ENCODE results near the gene EHD1.
"Not testable (repeated sequence)": the region's sequence is repeated elsewhere in the genome, so short reads cannot be mapped to it uniquely, and the experiment has no call there.

The EHD1 gene

GRCh38 chr11:64832467-64833197 lies 45.8 kb downstream of the EHD1 start:
- no peak for DNase-seq

GRCh38 chr11:64831411-64831891 lies 47.0 kb downstream of the EHD1 start:
- DNase-seq: peak in 1 of 56 donors; percentile 19

DNA sequence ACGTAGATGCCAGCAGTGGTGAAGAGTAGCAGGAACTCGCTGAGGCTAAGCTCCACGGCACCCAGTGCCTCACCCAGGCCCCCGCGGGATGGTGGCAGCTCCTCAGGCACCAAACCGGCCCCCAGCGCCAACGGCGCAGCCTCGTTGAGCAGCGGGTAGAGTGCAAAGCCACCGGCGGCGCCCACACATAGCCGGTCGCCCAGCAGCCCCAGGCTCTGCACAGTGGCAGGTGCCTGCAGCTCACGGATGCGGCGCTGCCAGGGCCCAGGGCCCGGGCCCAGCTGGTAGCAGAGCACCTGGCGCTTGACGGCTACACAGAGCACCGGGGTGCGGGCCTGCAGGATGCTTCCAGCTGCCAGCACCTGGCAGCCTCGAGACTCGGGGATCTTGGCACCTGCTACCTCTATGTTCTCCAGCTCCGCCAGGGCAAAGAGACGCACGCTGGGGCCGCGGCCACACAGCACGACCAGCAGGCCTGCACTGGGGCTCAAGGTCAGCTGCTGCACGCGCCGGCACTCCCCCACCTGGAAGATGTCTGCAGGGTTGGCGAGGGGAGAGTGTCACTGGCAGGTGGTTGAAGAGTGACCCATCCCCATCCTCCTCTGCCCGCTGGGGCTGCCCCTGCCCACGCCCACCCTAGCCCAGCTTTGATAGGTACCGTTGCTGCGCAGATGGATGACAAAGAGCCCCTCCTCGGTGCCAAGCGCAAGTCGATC lies 48.7 kb downstream of the EHD1 start:
- DNase-seq: no peak

DNA sequence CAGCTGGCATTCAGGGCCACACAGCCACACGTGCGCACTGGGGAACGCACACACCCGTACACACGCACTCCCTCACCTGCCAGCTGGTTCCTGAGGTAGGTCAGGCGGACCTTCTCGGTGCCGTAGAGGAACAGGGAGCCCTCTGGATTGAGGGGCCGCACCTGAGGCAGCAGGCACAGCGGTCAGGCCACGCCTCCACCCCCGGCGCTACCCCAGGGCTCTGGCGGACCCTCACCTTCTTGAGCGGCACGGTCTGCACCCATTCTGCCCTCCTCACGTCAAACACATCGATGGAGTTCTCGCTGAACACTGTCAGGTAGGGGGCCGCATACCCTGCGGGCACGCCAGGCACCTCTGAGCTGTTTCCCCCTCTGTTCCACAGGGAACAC lies 51.0 kb downstream of the EHD1 start:
- DNase-seq: no peak

DNA sequence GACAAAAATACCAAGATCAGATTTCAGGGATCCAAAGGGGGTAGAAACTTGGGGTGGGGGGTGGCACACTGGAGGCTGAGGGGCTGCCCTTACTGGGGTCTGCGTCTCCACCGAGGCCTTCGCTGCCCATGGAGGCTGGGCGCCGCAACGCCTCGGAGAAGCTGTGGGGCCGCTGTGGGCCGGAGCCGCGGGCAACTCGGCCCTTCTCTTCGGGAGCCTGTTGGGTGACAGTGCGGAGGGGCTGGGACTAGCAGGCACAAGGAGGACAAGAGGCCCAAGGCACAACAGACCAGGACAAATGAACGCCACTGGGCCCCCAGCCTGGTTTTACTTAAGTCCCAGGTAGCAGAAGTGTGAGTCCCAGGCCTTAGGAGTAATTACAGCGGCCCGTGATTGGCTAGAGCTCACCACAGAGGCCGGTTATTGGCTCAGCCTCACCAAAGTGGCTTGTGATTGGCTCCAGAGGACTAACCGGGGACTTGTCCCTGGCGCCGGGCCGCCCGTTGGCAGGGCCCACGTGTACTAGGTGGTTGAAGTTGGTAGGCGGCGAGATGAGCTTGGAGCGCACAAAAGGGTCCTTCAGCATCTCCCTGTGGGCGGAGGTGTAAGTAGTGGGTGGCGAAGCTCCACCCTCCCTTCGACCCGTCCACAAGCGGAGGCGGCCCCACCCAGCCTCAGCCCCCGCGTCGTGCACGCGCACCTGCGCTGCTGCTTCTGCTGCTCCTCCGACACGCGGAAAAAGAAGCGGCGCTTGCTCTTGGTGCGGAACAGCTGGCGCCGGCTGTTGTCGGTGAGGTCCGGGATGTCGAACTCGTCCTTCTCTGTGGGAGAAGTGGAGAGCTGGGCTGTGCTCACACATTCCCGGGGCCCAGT lies 51.6 kb downstream of the EHD1 start:
- DNase-seq: no peak

GRCh38 chr11:64826062-64826461 lies 52.4 kb downstream of the EHD1 start:
- no peak for DNase-seq

- peak in 1 of 56 donors; percentile 23 for DNase-seq
These were observed 54.8 kb downstream of the EHD1 start for GRCh38 chr11:64823568-64824119.

DNA sequence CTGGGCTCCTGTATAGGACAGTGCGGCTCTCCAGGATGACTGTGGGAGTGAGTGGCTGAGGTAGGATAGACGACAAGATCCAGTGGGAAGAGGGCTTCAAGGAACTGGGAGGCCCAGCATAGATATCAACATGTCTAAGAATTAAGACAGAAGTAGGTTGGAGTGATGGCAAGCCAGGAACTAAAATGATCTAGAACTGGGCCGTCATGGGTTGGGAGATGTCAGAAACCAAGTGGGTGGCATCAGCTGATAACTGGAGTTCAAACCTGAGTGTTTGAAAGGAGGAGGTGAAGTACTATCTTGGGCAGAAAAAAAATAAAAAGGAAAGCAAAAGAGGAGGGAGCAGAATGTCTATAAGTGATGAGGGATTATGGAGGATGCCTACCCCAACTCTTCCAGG lies 60.9 kb downstream of the EHD1 start:
- DNase-seq: no peak

- not testable (repeated sequence) for DNase-seq
These were observed 63.0 kb downstream of the EHD1 start for GRCh38 chr11:64815433-64815832.

GRCh38 chr11:64814712-64815187 lies 63.7 kb downstream of the EHD1 start:
- DNase-seq: no peak

DNA sequence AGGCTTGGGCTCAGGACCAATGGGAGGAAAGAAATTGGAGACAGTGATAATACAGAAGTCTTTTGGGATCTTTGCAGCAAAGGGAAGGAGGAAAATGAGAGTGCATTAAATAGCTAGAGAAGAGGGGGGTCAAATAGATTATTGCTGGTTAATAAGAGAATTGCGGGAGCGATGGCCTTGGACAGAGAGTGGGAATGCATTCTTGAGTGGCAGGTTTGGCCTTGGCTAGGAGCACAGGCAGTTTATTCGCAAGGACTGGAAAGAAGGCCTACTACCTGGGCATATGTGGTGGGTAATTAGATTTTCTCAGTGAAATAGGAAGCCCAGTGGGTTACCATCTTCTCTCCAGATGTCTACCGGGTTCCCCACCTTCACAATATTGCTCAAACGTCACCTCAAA lies 64.6 kb downstream of the EHD1 start:
- DNase-seq: no peak

- DNase-seq: peak in 3 of 56 donors; percentile 52 to 58 (median 54)
These were observed 67.5 kb downstream of the EHD1 start for GRCh38 chr11:64810891-64811272.

GRCh38 chr11:64810271-64810890 lies 68.0 kb downstream of the EHD1 start, which contains the start of gene MEN1:
MEN1 (minus strand) TSS chr11:64810551; CDS start chr11:64810109, 442 bp downstream.
- peak; percentile 44 to 98 (median 94) for DNase-seq

GRCh38 chr11:64809781-64810241 lies 68.6 kb downstream of the EHD1 start:
- peak in 2 of 56 donors; percentile 35 to 38 for DNase-seq

- no peak for DNase-seq
These were observed 72.9 kb downstream of the EHD1 start for GRCh38 chr11:64805481-64805880.

DNA sequence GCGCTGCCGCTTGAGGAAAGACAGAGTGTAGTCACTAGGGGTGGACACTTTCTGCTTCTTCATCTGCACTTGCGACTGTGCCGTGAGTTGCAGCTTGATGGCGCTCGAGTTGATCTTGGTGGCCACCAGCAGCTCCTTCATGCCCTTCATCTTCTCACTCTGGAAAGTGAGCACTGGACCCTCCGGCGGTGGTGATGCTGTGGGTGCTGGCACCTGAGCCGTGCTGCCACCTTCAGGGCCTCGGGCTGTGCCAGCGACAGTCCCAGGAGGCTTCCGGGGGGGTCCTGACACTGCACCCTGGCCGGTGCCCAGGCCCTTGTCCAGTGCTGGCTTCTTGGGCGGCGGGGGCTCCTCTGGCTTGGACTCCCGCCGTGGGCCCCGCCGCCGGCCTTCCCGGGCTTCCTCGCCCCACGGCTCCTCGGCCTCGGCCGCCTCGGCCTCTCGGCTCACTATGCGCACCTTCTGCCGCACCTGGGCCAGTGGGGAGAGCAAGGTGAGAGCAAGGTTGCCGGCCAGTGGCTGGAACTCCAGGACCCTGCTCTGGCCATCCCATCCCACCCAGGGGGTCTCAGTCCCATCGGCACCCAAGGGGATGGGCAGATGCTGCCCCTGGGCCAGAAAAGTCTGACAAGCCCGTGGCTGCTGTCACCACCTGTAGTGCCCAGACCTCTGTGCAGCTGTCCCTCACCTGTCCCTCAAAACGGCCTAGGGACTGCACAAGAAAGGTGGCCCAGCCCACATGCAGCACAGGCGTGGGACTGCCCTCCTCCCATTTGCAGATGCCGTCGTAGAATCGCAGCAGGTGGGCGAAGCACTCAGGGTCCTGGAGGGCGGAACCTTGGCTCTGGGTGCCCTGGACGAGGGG lies 73.8 kb downstream of the EHD1 start:
- no peak for DNase-seq

DNA sequence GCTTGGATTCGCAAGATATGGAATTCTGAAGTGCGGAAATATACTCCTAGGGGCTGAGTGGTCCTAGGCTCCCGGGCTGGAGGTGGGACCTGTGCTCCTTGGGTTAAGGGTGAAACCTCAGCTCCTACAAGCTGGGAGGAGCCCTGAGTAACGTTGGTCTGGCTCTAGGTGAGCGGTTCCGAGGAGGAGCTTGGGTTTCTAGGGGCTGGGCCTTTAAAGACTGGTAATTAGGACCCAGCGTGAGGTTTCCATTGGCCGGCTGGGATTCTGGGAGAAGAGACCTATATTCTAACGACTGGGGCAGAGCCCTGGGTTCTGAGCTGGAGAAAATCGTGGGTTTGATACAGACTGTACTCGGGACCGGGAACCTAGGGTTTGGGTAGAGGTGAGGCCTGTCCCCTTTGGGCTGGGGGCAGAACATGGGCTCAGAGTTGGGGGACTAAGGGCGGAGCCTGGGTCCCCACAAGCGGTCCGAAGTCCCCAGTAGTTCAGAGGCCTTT lies 74.5 kb downstream of the EHD1 start:
- no peak for DNase-seq

- peak in 53 of 56 donors; percentile 18 to 89 (median 61) for DNase-seq
These were observed 75.1 kb downstream of the EHD1 start, which contains the start of gene MAP4K2 for GRCh38 chr11:64803158-64803845. MAP4K2 (minus strand) TSS chr11:64803214; CDS start chr11:64803149, 65 bp downstream.

Data from amygdala (tissue), 56 donors.